Trophoblast cell (in vitro differentiated cells and primary cell): ENCODE data around the gene TUBA1A.
"Not testable (repeated sequence)": the region's sequence is repeated elsewhere in the genome, so short reads cannot be mapped to it uniquely, and the experiment has no call there.

Experiments used
- DNase-seq, 2 donors: peaks; one replicate each; pipeline ENCODE4 v3.0.0-alpha.2; 2016
- H2AFZ ChIP-seq: 2 replicates; pipeline ENCODE4 v1.6.1; 2013; ENCODE audit warnings: low read length, moderate library complexity, mild to moderate bottlenecking; ENCODE audit not compliant: insufficient read depth, poor library complexity
- H2AK5ac ChIP-seq: 2 replicates; pipeline ENCODE4 v1.6.1; 2013; ENCODE audit warnings: mild to moderate bottlenecking, low read length
- H2BK120ac ChIP-seq: 2 replicates; pipeline ENCODE4 v1.6.1; 2013; ENCODE audit warnings: low read length, mild to moderate bottlenecking, moderate library complexity; ENCODE audit not compliant: insufficient read depth, poor library complexity
- H2BK12ac ChIP-seq: 2 replicates; pipeline ENCODE4 v1.6.1; 2013; ENCODE audit warnings: mild to moderate bottlenecking, low read length, moderate library complexity
- H2BK5ac ChIP-seq: 2 replicates; pipeline ENCODE4 v1.6.1; 2013; ENCODE audit warnings: low read length, low read depth, moderate library complexity, mild to moderate bottlenecking; ENCODE audit not compliant: poor library complexity
- H3K14ac ChIP-seq: 2 replicates; pipeline ENCODE4 v1.6.1; 2013; ENCODE audit warnings: mild to moderate bottlenecking, low read length
- H3K18ac ChIP-seq: 2 replicates; pipeline ENCODE4 v1.6.1; 2013; ENCODE audit warnings: mild to moderate bottlenecking, low read length
- H3K23ac ChIP-seq: 2 replicates; pipeline ENCODE4 v1.6.1; 2013; ENCODE audit warnings: low read length
- H3K27ac ChIP-seq: 2 replicates; pipeline ENCODE4 v1.5.1; 2013; ENCODE audit warnings: low read depth, mild to moderate bottlenecking, inconsistent platforms, low read length, moderate library complexity
- H3K27me3 ChIP-seq: 2 replicates; pipeline ENCODE4 v1.6.1; 2013; ENCODE audit warnings: inconsistent platforms, mild to moderate bottlenecking, low read length, moderate library complexity; ENCODE audit not compliant: insufficient read depth
- H3K36me3 ChIP-seq, 2 experiments: 1 replicate in 1 of 2; 2 replicates in 1 of 2; pipeline ENCODE4 v1.6.1; 2013; ENCODE audit warnings: low read length in 2 of 2, mild to moderate bottlenecking in 2 of 2, moderate library complexity in 1 of 2; ENCODE audit not compliant: insufficient read depth in 2 of 2, control insufficient read depth in 1 of 2
- H3K4ac ChIP-seq: 2 replicates; pipeline ENCODE4 v1.6.1; 2013; ENCODE audit warnings: low read depth, mild to moderate bottlenecking, low read length, moderate library complexity
- H3K4me1 ChIP-seq, 2 experiments: 1 replicate in 1 of 2; 2 replicates in 1 of 2; pipeline ENCODE4 v1.6.1; 2013; ENCODE audit warnings: low read length in 2 of 2, mild to moderate bottlenecking in 2 of 2, moderate library complexity in 1 of 2; ENCODE audit not compliant: insufficient read depth in 2 of 2, control insufficient read depth in 1 of 2
- H3K4me2 ChIP-seq: 2 replicates; pipeline ENCODE4 v1.6.1; 2013; ENCODE audit warnings: inconsistent platforms, mild to moderate bottlenecking, low read length, moderate library complexity
- H3K4me3 ChIP-seq: 2 replicates; pipeline ENCODE4 v1.5.1; 2013; ENCODE audit warnings: mild to moderate bottlenecking, low read depth, low read length, inconsistent platforms
- H3K79me1 ChIP-seq: one replicate; pipeline ENCODE4 v1.6.1; 2013; ENCODE audit warnings: low read length
- H3K79me2 ChIP-seq: 2 replicates; pipeline ENCODE4 v1.6.1; 2013; ENCODE audit warnings: low read length, mild to moderate bottlenecking; ENCODE audit not compliant: control insufficient read depth, insufficient read depth, poor library complexity
- H3K9ac ChIP-seq: 2 replicates; pipeline ENCODE4 v1.6.1; 2013; ENCODE audit warnings: mild to moderate bottlenecking, low read length
- H3K9me3 ChIP-seq: 2 replicates; pipeline ENCODE4 v1.6.1; 2013; ENCODE audit warnings: low read depth, mild to moderate bottlenecking, control low read depth, inconsistent platforms, low read length; ENCODE audit not compliant: insufficient read depth
- H4K12ac ChIP-seq: 2 replicates; pipeline ENCODE4 v1.6.1; 2013; ENCODE audit warnings: low read depth, mild to moderate bottlenecking, low read length, moderate library complexity
- H4K8ac ChIP-seq: 2 replicates; pipeline ENCODE4 v1.6.1; 2013; ENCODE audit warnings: low read depth, mild to moderate bottlenecking, low read length, moderate library complexity
- H4K91ac ChIP-seq: one replicate; pipeline ENCODE4 v1.6.1; 2013; ENCODE audit warnings: low read depth, mild to moderate bottlenecking, low read length, moderate library complexity
- WGBS: extraction: QIAGEN DNeasy Blood & Tissue Kit; methylation state at CpG from one replicate; pipeline ENCODE4 v1.1.7; 2013; ENCODE audit warnings: missing lambda C conversion rate; ENCODE audit not compliant: insufficient read length, insufficient coverage; ENCODE audit errors: extremely low coverage; 5-methylcytosine and 5-hydroxymethylcytosine counted together

Gene TUBA1A

GRCh38 chr12:49193746-49194145 is 4.9 kb upstream of the TUBA1A start:
- H3K4ac ChIP-seq, H2BK5ac ChIP-seq, H3K4me1 ChIP-seq, H3K4me3 ChIP-seq, H3K27ac ChIP-seq, H4K12ac ChIP-seq, H3K79me1 ChIP-seq, H3K36me3 ChIP-seq, H2AFZ ChIP-seq, H3K14ac ChIP-seq, H3K27me3 ChIP-seq, DNase-seq, H2AK5ac ChIP-seq, H3K23ac ChIP-seq, H3K18ac ChIP-seq, H3K9me3 ChIP-seq, H4K8ac ChIP-seq, H2BK120ac ChIP-seq, H2BK12ac ChIP-seq, H3K4me2 ChIP-seq, H4K91ac ChIP-seq, H3K9ac ChIP-seq, H3K79me2 ChIP-seq: not testable (repeated sequence)
- no CpG with 5 or more reads among the region's 4 CpGs for WGBS

- H3K79me2 ChIP-seq, H4K91ac ChIP-seq, H3K23ac ChIP-seq, H3K79me1 ChIP-seq, H2BK5ac ChIP-seq, H2BK12ac ChIP-seq, H3K4me1 ChIP-seq, H3K27ac ChIP-seq, H3K14ac ChIP-seq, H3K4me3 ChIP-seq, H3K18ac ChIP-seq, DNase-seq, H3K9ac ChIP-seq, H2AFZ ChIP-seq, H4K12ac ChIP-seq, H3K9me3 ChIP-seq, H3K36me3 ChIP-seq, H2BK120ac ChIP-seq, H4K8ac ChIP-seq, H3K27me3 ChIP-seq, H3K4me2 ChIP-seq, H3K4ac ChIP-seq, H2AK5ac ChIP-seq: not testable (repeated sequence)
- no CpG with 5 or more reads among the region's 6 CpGs for WGBS
These were observed 2.6 kb upstream of the TUBA1A start for GRCh38 chr12:49191498-49191897.

GRCh38 chr12:49190974-49191373 is 2.1 kb upstream of the TUBA1A start:
- WGBS: no CpG with 5 or more reads among the region's 3 CpGs

GRCh38 chr12:49189731-49190716 is 1.1 kb upstream of the TUBA1A start:
- no peak overlapping the region for H2AK5ac ChIP-seq

More at GRCh38 chr12:49190974-49191373, 2.1 kb upstream of the TUBA1A start:
- Histone ChIP-seq H3K18ac (no peak overlapping the region), H3K9ac (no peak overlapping the region), H3K4me3 (no peak overlapping the region), H3K14ac (no peak overlapping the region), H4K8ac (no peak overlapping the region), H3K27me3 (no peaks in the 10 kb centered on the region), H3K4me1 (peaks cover 0 to 2% of the 10 kb centered on the region in 2 experiments), H3K4ac (no peak overlapping the region), H3K9me3 (no peaks in the 10 kb centered on the region), H3K23ac (no peak overlapping the region), H3K36me3 (peaks cover 6% of the 10 kb centered on the region in 2 experiments), H2BK5ac (no peak overlapping the region), H4K91ac (no peak overlapping the region), H4K12ac (no peak overlapping the region), H3K79me2 (peaks cover 7% of the 10 kb centered on the region), H2BK12ac (no peak overlapping the region), H3K4me2 (no peak overlapping the region), H2AK5ac (no peak overlapping the region), H2AFZ (no peak overlapping the region), H3K79me1 (peaks cover 7% of the 10 kb centered on the region), H3K27ac (no peak overlapping the region), H2BK120ac (no peak overlapping the region)
- DNase-seq: no peak

More at GRCh38 chr12:49189731-49190716, 1.1 kb upstream of the TUBA1A start:
- Histone ChIP-seq H3K4ac (no peak overlapping the region), H3K18ac (no peak overlapping the region), H3K14ac (no peak overlapping the region), H2BK120ac (no peak overlapping the region), H2BK12ac (no peak overlapping the region), H3K4me1 (peaks cover 0 to 2% of the 10 kb centered on the region in 2 experiments), H3K9me3 (no peaks in the 10 kb centered on the region), H4K91ac (no peak overlapping the region), H3K79me1 (peaks cover 7% of the 10 kb centered on the region), H4K12ac (no peak overlapping the region), H3K23ac (no peak overlapping the region), H3K79me2 (peaks cover 7% of the 10 kb centered on the region), H2BK5ac (no peak overlapping the region), H3K9ac (no peak overlapping the region), H3K4me2 (no peak overlapping the region), H2AFZ (no peak overlapping the region), H4K8ac (no peak overlapping the region), H3K27me3 (no peaks in the 10 kb centered on the region), H3K4me3 (no peak overlapping the region), H3K27ac (no peak overlapping the region), H3K36me3 (peaks cover 14% of the 10 kb centered on the region in 2 experiments)
- DNase-seq: no peak
- no CpG with 5 or more reads among the region's 12 CpGs for WGBS
